Fibroblast of the aortic adventitia (primary cell): Measurements from ENCODE around the gene SKIC2. TPM values are rescaled to one million over a fixed set of nuclear protein-coding genes. Genes with fewer than 3 reads are reported as not detected.

Experiments
- small RNA-seq: library from RNA; depleted of rRNA; stranded (forward); fragments of <200 nt; gene quantifications from one replicate; pipeline ENCODE3, GENCODE V24; 2012
- total RNA-seq: library from RNA; depleted of rRNA; stranded (reverse); fragments of >200 nt; gene quantifications from 2 replicates; pipeline ENCODE4 v1.2.3, GENCODE V29; 2012; ENCODE audit warnings: low replicate concordance

Gene SKIC2
- total RNA-seq, 1 donor, result 42.8 TPM

Small RNAs within 50 kb of the gene (small RNA-seq; reads per million reads assigned to genes)
- not detected for gene AL645922.1

Other genes starting within 250 kb of the SKIC2 start
- not detected in 2 replicates for gene LY6G6D, start 243.8 kb upstream of the SKIC2 start, total RNA-seq
- not detected in 2 replicates for gene LY6G6C, start 237.4 kb upstream of the SKIC2 start, total RNA-seq
- gene MPIG6B, start 235.8 kb upstream of the SKIC2 start, total RNA-seq, result not detected in 2 replicates
- 70.5 and 223 TPM in 2 replicates for gene DDAH2, start 229.9 kb upstream of the SKIC2 start, total RNA-seq
- 174 and 576 TPM in 2 replicates for gene CLIC1, start 222.6 kb upstream of the SKIC2 start, total RNA-seq
- 3.1 and 23.0 TPM in 2 replicates for gene MSH5, start 219.2 kb upstream of the SKIC2 start, total RNA-seq
- gene SAPCD1, start 196.5 kb upstream of the SKIC2 start, total RNA-seq, result 0.90 and 6.2 TPM in 2 replicates
- 0.36 and 0.90 TPM in 2 replicates for gene VWA7, start 181.8 kb upstream of the SKIC2 start, total RNA-seq
- gene VARS1, start 163.4 kb upstream of the SKIC2 start, total RNA-seq, result 19.6 and 68.8 TPM in 2 replicates
- gene LSM2, start 152.2 kb upstream of the SKIC2 start, total RNA-seq, result 49.5 and 88.3 TPM in 2 replicates
- 1.4 and 2.4 TPM in 2 replicates for gene HSPA1L, start 143.9 kb upstream of the SKIC2 start, total RNA-seq
- gene HSPA1A, start 143.6 kb upstream of the SKIC2 start, total RNA-seq, result 52.8 and 76.9 TPM in 2 replicates
- gene HSPA1B, start 131.4 kb upstream of the SKIC2 start, total RNA-seq, result 62.0 and 112 TPM in 2 replicates
- gene NEU1, start 96.4 kb upstream of the SKIC2 start, total RNA-seq, result 35.8 and 48.2 TPM in 2 replicates
- gene SLC44A4, start 80.2 kb upstream of the SKIC2 start, total RNA-seq, result 0.27 TPM in 1 of 2 replicates, not detected in the other
- gene EHMT2, start 61.5 kb upstream of the SKIC2 start, total RNA-seq, result 37.9 and 62.0 TPM in 2 replicates
- gene ZBTB12, start 57.1 kb upstream of the SKIC2 start, total RNA-seq, result 3.3 and 3.8 TPM in 2 replicates
- 4.4 and 48.2 TPM in 2 replicates for gene C2, start 31.5 kb upstream of the SKIC2 start, total RNA-seq
- 32.9 and 39.1 TPM in 2 replicates for gene CFB, start 13.1 kb upstream of the SKIC2 start, total RNA-seq
- 36.6 and 109 TPM in 2 replicates for gene NELFE, start 204 bp upstream of the SKIC2 start, total RNA-seq
- gene DXO, start 13.0 kb downstream of the SKIC2 start, total RNA-seq, result 15.9 and 28.8 TPM in 2 replicates
- 5.2 and 33.5 TPM in 2 replicates for gene C4A, start 22.9 kb downstream of the SKIC2 start, total RNA-seq
- gene C4B, start 55.6 kb downstream of the SKIC2 start, total RNA-seq, result 4.1 and 19.4 TPM in 2 replicates
- 0.09 and 1.3 TPM in 2 replicates for gene CYP21A2, start 79.2 kb downstream of the SKIC2 start, total RNA-seq
- 54.0 and 315 TPM in 2 replicates for gene TNXB, start 150.2 kb downstream of the SKIC2 start, total RNA-seq
- gene ATF6B, start 169.1 kb downstream of the SKIC2 start, total RNA-seq, result 23.8 and 40.6 TPM in 2 replicates
- gene FKBPL, start 171.1 kb downstream of the SKIC2 start, total RNA-seq, result 5.6 and 7.9 TPM in 2 replicates
- 0.41 and 0.54 TPM in 2 replicates for gene PRRT1, start 192.8 kb downstream of the SKIC2 start, total RNA-seq
- gene PPT2, start 195.0 kb downstream of the SKIC2 start, total RNA-seq, result 7.1 and 30.2 TPM in 2 replicates
- gene EGFL8, start 205.4 kb downstream of the SKIC2 start, total RNA-seq, result 0.16 and 0.72 TPM in 2 replicates
- 19.1 and 41.1 TPM in 2 replicates for gene AGPAT1, start 216.9 kb downstream of the SKIC2 start, total RNA-seq
- gene RNF5, start 219.2 kb downstream of the SKIC2 start, total RNA-seq, result 13.2 and 43.5 TPM in 2 replicates
- gene AGER, start 225.1 kb downstream of the SKIC2 start, total RNA-seq, result 0.16 and 0.18 TPM in 2 replicates
- 6.5 and 19.6 TPM in 2 replicates for gene PBX2, start 231.0 kb downstream of the SKIC2 start, total RNA-seq
- gene GPSM3, start 233.5 kb downstream of the SKIC2 start, total RNA-seq, result 0.90 TPM in 1 of 2 replicates, not detected in the other